ENCODE measurements around the gene USP53.

Gene USP53

DNA sequence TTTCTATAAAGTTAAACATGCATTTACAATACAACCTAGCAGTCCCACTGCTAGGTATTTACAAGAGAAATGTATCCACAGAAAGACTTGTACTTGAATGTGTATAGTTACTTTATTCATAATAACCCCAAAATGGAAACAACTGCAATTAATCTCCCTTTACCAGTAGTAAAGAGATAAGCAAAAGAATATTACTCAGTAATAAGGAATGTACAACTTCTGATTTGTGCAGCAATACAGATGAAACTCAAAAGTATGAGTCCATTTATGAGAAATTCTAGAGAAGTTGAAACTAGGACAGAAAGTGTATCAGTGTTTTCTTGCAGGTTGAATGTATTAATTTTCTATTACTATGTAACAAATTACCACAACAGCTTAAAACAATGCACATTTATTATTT is 15.2 kb downstream of the USP53 start:
- no peaks in the 10 kb centered on the region for H3K4me1 ChIP-seq (ENCODE audit: insufficient read depth, insufficient read length)
- H3K9ac ChIP-seq (ENCODE audit: insufficient read length, low read depth): no peak overlapping the region
- no peak overlapping the region for H3K4me3 ChIP-seq (ENCODE audit: insufficient read length, low read depth)
- H3K36me3 ChIP-seq (ENCODE audit: insufficient read depth, insufficient read length, low read length): peaks cover 11% of the 10 kb centered on the region
- TF ChIP-seq SUZ12 (IDR thresholded peaks at IDR 0.05; ENCODE audit: extremely low read depth, insufficient read depth, insufficient read length): no peak
- TF ChIP-seq YY1 (IDR thresholded peaks at IDR 0.05; ENCODE audit: insufficient read depth, insufficient read length): no peak
- no peak for TF ChIP-seq ZNF274 (IDR thresholded peaks at IDR 0.05; ENCODE audit: low read depth, low read length)
- no peaks in the 10 kb centered on the region for H3K27me3 ChIP-seq (ENCODE audit: insufficient read depth, insufficient read length)
- DNase-seq (ENCODE audit: low read depth, low spot score): no peak
- H3K9me3 ChIP-seq (ENCODE audit: insufficient read depth, low read length): no peaks in the 10 kb centered on the region

DNA sequence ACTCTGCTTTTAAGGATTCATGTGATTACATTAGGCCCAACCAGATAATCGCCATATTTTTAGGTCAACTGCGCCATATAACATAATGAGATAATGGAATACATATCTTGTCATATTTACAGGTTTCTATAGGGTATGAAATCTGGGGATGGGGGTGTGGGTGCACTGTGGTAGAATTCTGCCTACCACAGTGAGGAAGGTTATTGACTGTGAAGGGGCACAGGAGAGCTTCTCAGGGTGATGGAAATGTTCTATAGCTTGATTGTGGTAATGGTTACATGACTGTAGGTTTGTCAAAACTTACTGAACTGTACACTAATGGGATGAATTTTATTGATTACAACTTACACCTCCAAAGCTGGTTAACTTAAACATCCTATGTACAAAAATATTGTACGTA is 15.9 kb downstream of the USP53 start:
- no peaks in the 10 kb centered on the region for H3K27me3 ChIP-seq (ENCODE audit: insufficient read depth, insufficient read length)
- peaks cover 11% of the 10 kb centered on the region for H3K36me3 ChIP-seq (ENCODE audit: insufficient read depth, insufficient read length, low read length)
- H3K4me3 ChIP-seq (ENCODE audit: insufficient read length, low read depth): no peak overlapping the region
- no peak for DNase-seq (ENCODE audit: low read depth, low spot score)
- TF ChIP-seq YY1 (IDR thresholded peaks at IDR 0.05; ENCODE audit: insufficient read depth, insufficient read length) (no peak), ZNF274 (IDR thresholded peaks at IDR 0.05; ENCODE audit: low read depth, low read length) (no peak), SUZ12 (IDR thresholded peaks at IDR 0.05; ENCODE audit: extremely low read depth, insufficient read depth, insufficient read length) (no peak)
- no peaks in the 10 kb centered on the region for H3K9me3 ChIP-seq (ENCODE audit: insufficient read depth, low read length)
- H3K9ac ChIP-seq (ENCODE audit: insufficient read length, low read depth): no peak overlapping the region
- no peaks in the 10 kb centered on the region for H3K4me1 ChIP-seq (ENCODE audit: insufficient read depth, insufficient read length)

DNA sequence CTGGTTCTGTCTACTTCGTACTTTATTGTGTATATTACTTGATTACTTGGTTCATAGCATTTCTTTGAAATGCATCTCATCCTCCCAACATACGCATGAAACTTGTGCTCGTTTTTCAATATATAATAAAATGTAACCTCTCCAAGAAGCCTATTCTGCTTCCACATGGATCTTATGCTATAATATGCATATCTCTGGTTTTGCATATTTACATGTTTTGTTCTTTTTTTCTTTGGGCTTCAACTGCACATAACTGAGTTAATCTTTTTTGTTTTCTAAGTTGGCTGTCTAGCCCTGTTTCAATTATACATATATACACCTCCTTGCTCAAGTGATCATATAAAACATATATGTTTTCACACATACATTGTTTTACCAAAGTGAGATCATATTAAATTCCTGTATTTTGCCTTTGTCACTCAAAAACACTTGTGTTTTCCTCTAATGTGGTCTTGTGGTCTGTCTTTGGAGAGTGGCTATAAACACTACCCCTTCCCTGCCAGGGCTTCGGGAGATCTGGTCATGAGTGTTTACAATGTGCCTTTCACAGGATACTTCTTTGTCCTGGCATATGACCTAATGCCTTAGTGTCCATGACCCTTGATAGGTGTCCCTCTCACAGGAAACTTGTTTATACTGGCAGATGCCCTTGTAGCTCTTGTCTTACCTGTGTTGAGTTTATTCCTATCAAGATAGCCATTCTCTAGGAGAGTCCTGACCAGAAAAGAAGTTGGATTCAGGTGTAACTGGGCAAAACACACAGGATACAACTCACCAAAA is 17.6 kb downstream of the USP53 start:
- TF ChIP-seq ZNF274 (IDR thresholded peaks at IDR 0.05; ENCODE audit: low read depth, low read length): no peak
- TF ChIP-seq YY1 (IDR thresholded peaks at IDR 0.05; ENCODE audit: insufficient read depth, insufficient read length): no peak
- no peak for TF ChIP-seq SUZ12 (IDR thresholded peaks at IDR 0.05; ENCODE audit: extremely low read depth, insufficient read depth, insufficient read length)

DNA sequence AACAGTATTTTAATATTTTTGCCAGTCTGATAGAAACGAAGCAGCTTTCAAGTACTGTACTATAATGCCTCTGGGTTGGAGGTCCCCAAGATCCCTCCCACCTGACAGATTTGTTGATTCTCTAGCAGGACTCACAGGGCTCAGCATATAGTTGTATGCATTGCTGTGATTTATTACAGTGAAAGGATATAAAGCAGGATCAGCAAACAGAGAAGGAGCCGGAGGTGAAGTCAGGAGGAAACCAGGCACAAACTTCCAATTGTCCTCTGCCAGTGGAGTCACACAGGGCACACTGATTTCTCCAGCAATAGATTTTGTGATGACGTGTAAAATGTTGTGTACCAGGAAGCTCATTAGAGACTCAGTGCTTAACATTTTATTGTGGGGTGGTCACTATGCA is 19.0 kb downstream of the USP53 start:
- TF ChIP-seq YY1 (IDR thresholded peaks at IDR 0.05; ENCODE audit: insufficient read depth, insufficient read length): no peak
- H3K27me3 ChIP-seq (ENCODE audit: insufficient read depth, insufficient read length): no peaks in the 10 kb centered on the region

More for the DNA sequence above, 17.6 kb downstream of the USP53 start:
- Histone ChIP-seq H3K4me1 (ENCODE audit: insufficient read depth, insufficient read length) (no peaks in the 10 kb centered on the region), H3K27me3 (ENCODE audit: insufficient read depth, insufficient read length) (no peaks in the 10 kb centered on the region), H3K9me3 (ENCODE audit: insufficient read depth, low read length) (no peaks in the 10 kb centered on the region), H3K36me3 (ENCODE audit: insufficient read depth, insufficient read length, low read length) (peaks cover 11% of the 10 kb centered on the region), H3K9ac (ENCODE audit: insufficient read length, low read depth) (no peak overlapping the region), H3K4me3 (ENCODE audit: insufficient read length, low read depth) (no peak overlapping the region)
- no peak for DNase-seq (ENCODE audit: low read depth, low spot score)

DNA sequence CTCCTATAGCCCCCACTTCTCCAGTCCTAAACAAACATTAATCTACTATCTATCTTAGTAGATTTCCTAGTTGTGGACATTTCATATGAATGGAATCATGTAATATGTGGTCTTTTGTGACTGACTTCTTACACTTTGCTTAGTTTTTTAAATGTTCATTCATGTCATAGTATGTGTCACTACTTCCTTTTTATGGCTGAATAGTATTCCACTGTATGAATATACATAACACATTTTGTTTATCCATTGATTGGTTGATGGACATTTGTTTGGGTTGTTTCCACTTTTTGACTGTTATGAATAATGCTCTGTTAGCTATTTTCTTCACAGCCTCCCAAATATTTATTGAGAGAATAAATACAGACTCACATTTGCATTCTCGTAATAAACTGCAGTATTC is 19.8 kb downstream of the USP53 start:
- no peak for TF ChIP-seq YY1 (IDR thresholded peaks at IDR 0.05; ENCODE audit: insufficient read depth, insufficient read length)
- no peak for TF ChIP-seq SUZ12 (IDR thresholded peaks at IDR 0.05; ENCODE audit: extremely low read depth, insufficient read depth, insufficient read length)
- no peak for TF ChIP-seq ZNF274 (IDR thresholded peaks at IDR 0.05; ENCODE audit: low read depth, low read length)
- Histone ChIP-seq H3K4me3 (ENCODE audit: insufficient read length, low read depth) (no peak overlapping the region), H3K27me3 (ENCODE audit: insufficient read depth, insufficient read length) (no peaks in the 10 kb centered on the region), H3K9me3 (ENCODE audit: insufficient read depth, low read length) (no peaks in the 10 kb centered on the region), H3K4me1 (ENCODE audit: insufficient read depth, insufficient read length) (no peaks in the 10 kb centered on the region), H3K9ac (ENCODE audit: insufficient read length, low read depth) (no peak overlapping the region), H3K36me3 (ENCODE audit: insufficient read depth, insufficient read length, low read length) (peaks cover 17% of the 10 kb centered on the region)
- DNase-seq (ENCODE audit: low read depth, low spot score): no peak

More for the DNA sequence above, 19.0 kb downstream of the USP53 start:
- no peak for DNase-seq (ENCODE audit: low read depth, low spot score)
- Histone ChIP-seq H3K4me1 (ENCODE audit: insufficient read depth, insufficient read length) (no peaks in the 10 kb centered on the region), H3K4me3 (ENCODE audit: insufficient read length, low read depth) (no peak overlapping the region), H3K36me3 (ENCODE audit: insufficient read depth, insufficient read length, low read length) (peaks cover 15% of the 10 kb centered on the region), H3K9ac (ENCODE audit: insufficient read length, low read depth) (no peak overlapping the region), H3K9me3 (ENCODE audit: insufficient read depth, low read length) (no peaks in the 10 kb centered on the region)

DNA sequence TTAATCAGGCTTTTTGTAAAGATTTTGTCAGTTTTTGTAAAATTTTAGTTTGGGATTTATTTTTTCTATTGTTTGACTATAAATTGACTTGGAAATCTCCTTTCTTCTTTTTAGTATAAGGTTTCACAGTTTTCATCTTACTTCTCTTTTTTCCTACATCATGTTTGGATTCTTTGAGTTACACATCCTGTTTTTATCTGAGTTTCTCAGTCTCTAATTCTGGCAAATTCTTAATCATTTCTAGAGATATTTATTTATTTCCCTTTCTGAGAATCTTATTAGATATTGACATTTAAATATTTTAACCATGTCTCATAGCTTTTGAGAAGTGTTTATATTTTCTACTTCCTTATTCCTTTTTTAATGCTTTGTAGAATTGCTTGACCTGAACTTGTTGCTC is 20.7 kb downstream of the USP53 start:
- H3K9me3 ChIP-seq (ENCODE audit: insufficient read depth, low read length): no peaks in the 10 kb centered on the region
- no peak for DNase-seq (ENCODE audit: low read depth, low spot score)
- TF ChIP-seq ZNF274 (IDR thresholded peaks at IDR 0.05; ENCODE audit: low read depth, low read length) (no peak), SUZ12 (IDR thresholded peaks at IDR 0.05; ENCODE audit: extremely low read depth, insufficient read depth, insufficient read length) (no peak), YY1 (IDR thresholded peaks at IDR 0.05; ENCODE audit: insufficient read depth, insufficient read length) (no peak)
- no peaks in the 10 kb centered on the region for H3K27me3 ChIP-seq (ENCODE audit: insufficient read depth, insufficient read length)
- peaks cover 17% of the 10 kb centered on the region for H3K36me3 ChIP-seq (ENCODE audit: insufficient read depth, insufficient read length, low read length)
- no peak overlapping the region for H3K4me3 ChIP-seq (ENCODE audit: insufficient read length, low read depth)
- no peaks in the 10 kb centered on the region for H3K4me1 ChIP-seq (ENCODE audit: insufficient read depth, insufficient read length)
- H3K9ac ChIP-seq (ENCODE audit: insufficient read length, low read depth): no peak overlapping the region

DNA sequence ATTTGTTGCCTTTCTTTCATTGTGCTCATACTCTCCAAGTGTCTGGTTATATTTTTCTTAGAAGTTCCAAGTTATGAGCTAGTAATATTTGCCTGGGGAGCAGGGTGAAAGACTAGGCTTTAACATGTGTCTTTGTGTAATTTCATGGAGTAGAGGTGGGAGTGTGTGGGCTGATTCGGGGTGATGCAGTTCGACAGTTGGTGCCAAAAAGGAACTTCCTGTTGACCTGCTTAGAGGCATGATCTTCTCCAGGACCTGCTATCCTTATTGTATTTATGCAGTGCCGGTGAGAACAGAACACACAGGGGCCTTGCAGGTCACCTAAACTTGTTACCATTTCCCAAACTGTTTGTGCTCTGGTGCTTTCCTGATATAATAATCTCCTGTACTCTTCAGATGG is 21.2 kb downstream of the USP53 start:
- H3K27me3 ChIP-seq (ENCODE audit: insufficient read depth, insufficient read length): no peaks in the 10 kb centered on the region
- H3K4me3 ChIP-seq (ENCODE audit: insufficient read length, low read depth): no peak overlapping the region
- H3K36me3 ChIP-seq (ENCODE audit: insufficient read depth, insufficient read length, low read length): peaks cover 17% of the 10 kb centered on the region
- TF ChIP-seq YY1 (IDR thresholded peaks at IDR 0.05; ENCODE audit: insufficient read depth, insufficient read length) (no peak), ZNF274 (IDR thresholded peaks at IDR 0.05; ENCODE audit: low read depth, low read length) (no peak), SUZ12 (IDR thresholded peaks at IDR 0.05; ENCODE audit: extremely low read depth, insufficient read depth, insufficient read length) (no peak)
- H3K9ac ChIP-seq (ENCODE audit: insufficient read length, low read depth): no peak overlapping the region
- DNase-seq (ENCODE audit: low read depth, low spot score): no peak
- no peaks in the 10 kb centered on the region for H3K9me3 ChIP-seq (ENCODE audit: insufficient read depth, low read length)
- no peaks in the 10 kb centered on the region for H3K4me1 ChIP-seq (ENCODE audit: insufficient read depth, insufficient read length)
